Measurements from ENCODE around the gene ZNF594. TPM values are rescaled to one million over a fixed set of nuclear protein-coding genes. Genes with fewer than 3 reads are reported as not detected.
"Not testable (repeated sequence)": the region's sequence is repeated elsewhere in the genome, so short reads cannot be mapped to it uniquely, and the experiment has no call there.

The ZNF594 gene
- total and polyA plus RNA-seq, 4 donors, result 1.6 to 14.4 (median 5.0) TPM

DNA sequence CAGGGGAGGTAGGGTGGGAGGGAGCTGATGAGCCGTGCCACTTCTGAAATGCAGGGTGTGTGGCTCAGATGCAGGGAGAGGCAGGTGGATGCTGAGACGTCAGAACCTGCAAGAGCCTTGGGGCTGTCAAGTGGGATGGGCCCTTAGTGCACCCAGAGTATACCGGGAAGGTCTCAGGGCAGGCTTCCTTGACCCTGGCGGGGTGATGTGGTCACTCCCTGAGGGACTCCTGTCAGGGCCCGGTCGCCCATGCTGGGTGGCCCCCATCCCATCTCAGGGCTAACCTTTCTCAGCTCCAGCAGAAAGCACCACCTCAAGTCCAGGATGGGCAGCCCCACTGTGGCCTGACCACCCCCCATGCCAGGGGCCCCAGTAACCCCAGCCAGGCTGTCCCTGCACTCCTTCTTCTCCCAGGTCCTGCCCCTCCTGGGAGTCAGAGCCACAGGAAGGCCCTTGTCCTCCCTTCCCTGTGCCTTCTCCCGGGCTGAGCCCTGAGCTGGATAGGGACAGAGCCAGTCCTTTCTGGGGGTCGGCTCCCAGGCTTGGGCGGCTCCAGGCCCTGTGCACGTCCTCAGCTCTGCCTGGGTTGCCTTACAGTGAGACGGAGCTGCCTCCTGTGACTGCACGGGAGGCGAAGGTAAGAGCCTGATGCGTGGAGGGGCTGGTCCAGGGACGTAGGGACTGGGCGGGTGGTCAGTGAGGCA, 59.7 kb downstream of the ZNF594 start:
- not testable (repeated sequence) for H3K36me3 ChIP-seq (ENCODE audit: control insufficient read depth in 4 of 4, insufficient read depth in 4 of 4, low read length in 4 of 4); DNase-seq
- 80 to 92% methylated on average over 16 of the region's 16 CpGs for WGBS, 2 donors

DNA sequence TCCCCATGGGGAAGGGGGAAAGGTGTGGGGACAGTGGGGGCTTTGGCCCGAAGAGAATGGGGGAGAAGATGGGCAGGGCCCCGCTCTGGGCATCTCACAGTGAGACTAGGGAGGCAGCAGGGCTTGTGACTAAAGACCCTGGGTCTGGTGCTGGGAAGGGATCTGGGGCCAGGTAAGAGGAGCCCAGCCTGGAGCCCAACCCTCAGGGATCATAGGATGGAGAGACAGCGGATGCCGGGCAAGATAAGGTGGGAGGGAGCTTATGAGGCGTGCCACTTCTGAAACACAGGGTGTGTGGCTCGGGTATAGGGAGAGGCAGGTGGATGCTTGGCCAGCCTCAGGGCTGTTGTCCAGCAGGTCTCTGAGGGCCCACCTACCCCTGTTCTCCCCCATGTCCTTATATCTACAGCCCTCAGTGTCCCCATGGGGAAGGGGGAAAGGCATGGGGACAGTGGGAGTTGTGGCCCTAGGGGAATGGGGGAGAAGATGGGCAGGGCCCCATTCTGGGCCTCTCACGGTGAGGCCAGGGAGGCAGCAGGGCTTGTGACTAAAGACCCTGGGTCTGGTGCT, 60.4 kb downstream of the ZNF594 start:
- Histone ChIP-seq H3K9me3 (ENCODE audit: control insufficient read depth in 4 of 4, insufficient read depth in 3 of 4, low read length in 3 of 4) (peaks cover 0 to 2% (median 0%) of the 10 kb centered on the region in 4 donors), H3K4me3 (no peak overlapping the region), H3K36me3 (ENCODE audit: control insufficient read depth in 4 of 4, insufficient read depth in 4 of 4, low read length in 4 of 4) (no peaks in the 10 kb centered on the region), H3K9ac (ENCODE audit: insufficient read depth in 1 of 2, low read length in 2 of 2) (no peak overlapping the region), H3K4me1 (ENCODE audit: control insufficient read depth in 5 of 5, insufficient read depth in 5 of 5, low read length in 5 of 5) (no peaks in the 10 kb centered on the region), H3K27ac (ENCODE audit: low read depth in 1 of 2, low read length in 1 of 2) (no peak overlapping the region), H3K27me3 (ENCODE audit: control insufficient read depth in 3 of 3, insufficient read depth in 3 of 3, low read length in 2 of 3) (no peaks in the 10 kb centered on the region)
- ATAC-seq (ENCODE audit: insufficient read depth, low FRiP score), result no peak
- 89 to 90% methylated on average over 7 of the region's 7 CpGs for WGBS, 2 donors
- TF ChIP-seq CTCF (IDR thresholded peaks at IDR 0.05; ENCODE audit: control extremely low read depth, extremely low read depth), result no peak
- no peak for DNase-seq

More for the DNA sequence above, 59.7 kb downstream of the ZNF594 start:
- H3K9ac ChIP-seq (ENCODE audit: insufficient read depth in 1 of 2, low read length in 2 of 2); H3K27me3 ChIP-seq (ENCODE audit: control insufficient read depth in 3 of 3, insufficient read depth in 3 of 3, low read length in 2 of 3); H3K9me3 ChIP-seq (ENCODE audit: control insufficient read depth in 4 of 4, insufficient read depth in 3 of 4, low read length in 3 of 4); ATAC-seq (ENCODE audit: insufficient read depth, low FRiP score); H3K4me1 ChIP-seq (ENCODE audit: control insufficient read depth in 5 of 5, insufficient read depth in 5 of 5, low read length in 5 of 5); H3K27ac ChIP-seq (ENCODE audit: low read depth in 1 of 2, low read length in 1 of 2); H3K4me3 ChIP-seq: not testable (repeated sequence)

GRCh38 chr17:5130687-5131086, 61.0 kb downstream of the ZNF594 start:
- H3K9ac ChIP-seq (ENCODE audit: insufficient read depth in 1 of 2, low read length in 2 of 2); ATAC-seq (ENCODE audit: insufficient read depth, low FRiP score); H3K4me1 ChIP-seq (ENCODE audit: control insufficient read depth in 5 of 5, insufficient read depth in 5 of 5, low read length in 5 of 5); H3K27ac ChIP-seq (ENCODE audit: low read depth in 1 of 2, low read length in 1 of 2); H3K27me3 ChIP-seq (ENCODE audit: control insufficient read depth in 3 of 3, insufficient read depth in 3 of 3, low read length in 2 of 3); DNase-seq; H3K9me3 ChIP-seq (ENCODE audit: control insufficient read depth in 4 of 4, insufficient read depth in 3 of 4, low read length in 3 of 4); H3K4me3 ChIP-seq; H3K36me3 ChIP-seq (ENCODE audit: control insufficient read depth in 4 of 4, insufficient read depth in 4 of 4, low read length in 4 of 4): not testable (repeated sequence)
- WGBS, 2 donors, result 88 to 91% methylated on average over 5 of the region's 5 CpGs

DNA sequence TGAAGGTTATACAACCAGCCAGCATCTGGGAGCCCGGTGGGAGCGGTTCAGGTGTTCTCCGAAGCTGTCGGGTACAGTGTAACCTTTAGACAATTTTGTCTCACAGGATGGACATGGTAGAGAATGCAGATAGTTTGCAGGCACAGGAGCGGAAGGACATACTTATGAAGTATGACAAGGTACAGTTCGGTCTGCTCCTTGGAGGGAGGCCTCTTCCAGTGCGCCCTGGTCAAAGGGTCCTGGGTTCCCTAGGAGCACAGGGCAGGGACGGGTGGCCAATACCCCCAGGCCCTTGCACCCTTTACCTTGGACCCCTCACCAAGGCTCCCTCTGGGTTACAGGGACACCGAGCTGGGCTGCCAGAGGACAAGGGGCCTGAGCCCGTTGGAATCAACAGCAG, 61.4 kb downstream of the ZNF594 start:
- H3K4me3 ChIP-seq; H3K27ac ChIP-seq (ENCODE audit: low read depth in 1 of 2, low read length in 1 of 2); H3K27me3 ChIP-seq (ENCODE audit: control insufficient read depth in 3 of 3, insufficient read depth in 3 of 3, low read length in 2 of 3); ATAC-seq (ENCODE audit: insufficient read depth, low FRiP score); H3K9ac ChIP-seq (ENCODE audit: insufficient read depth in 1 of 2, low read length in 2 of 2); H3K9me3 ChIP-seq (ENCODE audit: control insufficient read depth in 4 of 4, insufficient read depth in 3 of 4, low read length in 3 of 4); DNase-seq; H3K36me3 ChIP-seq (ENCODE audit: control insufficient read depth in 4 of 4, insufficient read depth in 4 of 4, low read length in 4 of 4); H3K4me1 ChIP-seq (ENCODE audit: control insufficient read depth in 5 of 5, insufficient read depth in 5 of 5, low read length in 5 of 5): not testable (repeated sequence)
- WGBS, 2 donors, result 91 to 95% methylated on average over 10 of the region's 10 CpGs

DNA sequence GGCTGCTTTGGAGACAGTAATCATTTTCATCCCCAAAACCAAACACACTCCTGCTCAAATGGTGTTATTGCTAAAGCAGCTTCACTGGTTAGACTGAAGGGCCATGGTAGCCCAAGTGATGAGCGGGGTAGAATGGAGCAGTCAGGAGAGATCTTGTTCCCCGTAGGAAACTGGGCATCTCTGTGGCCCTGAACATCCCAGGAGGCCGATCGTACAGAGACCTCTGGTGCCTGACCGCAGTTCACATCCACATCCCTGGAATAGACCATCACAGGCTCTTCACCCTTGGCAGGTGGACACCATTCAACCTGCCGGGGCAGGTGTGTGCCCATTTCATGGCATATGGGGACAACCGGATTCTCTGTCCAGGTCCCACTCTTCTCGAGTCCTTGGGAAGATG, 61.9 kb downstream of the ZNF594 start:
- H3K27me3 ChIP-seq (ENCODE audit: control insufficient read depth in 3 of 3, insufficient read depth in 3 of 3, low read length in 2 of 3); H3K4me1 ChIP-seq (ENCODE audit: control insufficient read depth in 5 of 5, insufficient read depth in 5 of 5, low read length in 5 of 5); H3K4me3 ChIP-seq; H3K36me3 ChIP-seq (ENCODE audit: control insufficient read depth in 4 of 4, insufficient read depth in 4 of 4, low read length in 4 of 4); H3K27ac ChIP-seq (ENCODE audit: low read depth in 1 of 2, low read length in 1 of 2); DNase-seq; H3K9me3 ChIP-seq (ENCODE audit: control insufficient read depth in 4 of 4, insufficient read depth in 3 of 4, low read length in 3 of 4); H3K9ac ChIP-seq (ENCODE audit: insufficient read depth in 1 of 2, low read length in 2 of 2); ATAC-seq (ENCODE audit: insufficient read depth, low FRiP score): not testable (repeated sequence)
- 88 to 92% methylated on average over 8 of the region's 8 CpGs for WGBS, 2 donors

Other genes with a start within 250 kb of the ZNF594 start
- gene PFN1, start 243.3 kb downstream of the ZNF594 start, total RNA-seq, result 100 to 1,000 TPM; 461 to 827 TPM
- 1,000 to 10,000 TPM in 1 of 2 donors, 100 to 1,000 TPM in 1; 671 to 2,264 TPM for gene PFN1, start 243.3 kb downstream of the ZNF594 start, polyA plus RNA-seq
- 10 to 100 TPM in 1 of 2 donors, 1 to 10 TPM in 1; 3.3 to 10.7 TPM for gene ENO3, start 240.7 kb downstream of the ZNF594 start, total RNA-seq
- 1 to 10 TPM; 7.2 to 9.3 TPM for gene ENO3, start 240.7 kb downstream of the ZNF594 start, polyA plus RNA-seq
- 10 to 100 TPM; 63.8 to 75.4 TPM for gene SPAG7, start 224.1 kb downstream of the ZNF594 start, total RNA-seq
- 100 to 1,000 TPM in 1 of 2 donors, 10 to 100 TPM in 1; 76.2 to 101 TPM for gene SPAG7, start 224.1 kb downstream of the ZNF594 start, polyA plus RNA-seq
- 10 to 100 TPM; 15.0 to 53.4 TPM for gene CAMTA2, start 204.2 kb downstream of the ZNF594 start, total RNA-seq
- gene CAMTA2, start 204.2 kb downstream of the ZNF594 start, polyA plus RNA-seq, result 10 to 100 TPM; 45.8 to 66.3 TPM
- gene INCA1, start 194.3 kb downstream of the ZNF594 start, total RNA-seq, result 1 to 10 TPM; 1.9 to 2.0 TPM
- gene INCA1, start 194.3 kb downstream of the ZNF594 start, polyA plus RNA-seq, result 1 to 10 TPM in 1 of 2 donors, under 1 TPM in 1; 0.89 to 3.4 TPM
- gene KIF1C, start 193.9 kb downstream of the ZNF594 start, total RNA-seq, result 100 to 1,000 TPM in 1 of 2 donors, 10 to 100 TPM in 1; 48.0 to 190 TPM
- gene KIF1C, start 193.9 kb downstream of the ZNF594 start, polyA plus RNA-seq, result 10 to 100 TPM; 61.8 to 89.8 TPM
- gene SLC52A1, start 156.4 kb downstream of the ZNF594 start, total RNA-seq, result 1 to 10 TPM in 1 of 2 donors, under 1 TPM in 1; 0.54 to 1.3 TPM
- under 1 TPM; 0.47 to 0.71 TPM for gene SLC52A1, start 156.4 kb downstream of the ZNF594 start, polyA plus RNA-seq
- gene ZFP3, start 113.4 kb downstream of the ZNF594 start, total RNA-seq, result 1 to 10 TPM; 4.8 to 7.3 TPM
- 1 to 10 TPM; 2.3 to 2.6 TPM for gene ZFP3, start 113.4 kb downstream of the ZNF594 start, polyA plus RNA-seq
- 10 to 100 TPM in 1 of 2 donors, 1 to 10 TPM in 1; 9.6 to 14.1 TPM for gene ZNF232, start 80.0 kb downstream of the ZNF594 start, total RNA-seq
- gene ZNF232, start 80.0 kb downstream of the ZNF594 start, polyA plus RNA-seq, result 1 to 10 TPM; 6.8 to 9.4 TPM
- gene USP6, start 75.8 kb downstream of the ZNF594 start, total RNA-seq, result under 1 TPM; 0.31 to 0.46 TPM
- under 1 TPM; 0.05 to 0.10 TPM for gene USP6, start 75.8 kb downstream of the ZNF594 start, polyA plus RNA-seq
- gene SCIMP, start 43.0 kb upstream of the ZNF594 start, total RNA-seq, result 10 to 100 TPM in 1 of 2 donors, 1 to 10 TPM in 1; 2.3 to 18.6 TPM
- 10 to 100 TPM in 1 of 2 donors, 1 to 10 TPM in 1; 3.8 to 22.2 TPM for gene SCIMP, start 43.0 kb upstream of the ZNF594 start, polyA plus RNA-seq
- 10 to 100 TPM; 34.0 to 38.2 TPM for gene RABEP1, start 90.4 kb upstream of the ZNF594 start, total RNA-seq
- 10 to 100 TPM; 14.9 to 16.2 TPM for gene RABEP1, start 90.4 kb upstream of the ZNF594 start, polyA plus RNA-seq
- gene NUP88, start 227.8 kb upstream of the ZNF594 start, total RNA-seq, result 10 to 100 TPM; 30.0 to 66.0 TPM
- gene NUP88, start 227.8 kb upstream of the ZNF594 start, polyA plus RNA-seq, result 10 to 100 TPM; 43.7 to 76.4 TPM
- gene RPAIN, start 228.3 kb upstream of the ZNF594 start, total RNA-seq, result 10 to 100 TPM; 30.3 to 75.6 TPM
- gene RPAIN, start 228.3 kb upstream of the ZNF594 start, polyA plus RNA-seq, result 10 to 100 TPM; 31.0 to 47.5 TPM
- gene C1QBP, start 247.3 kb upstream of the ZNF594 start, total RNA-seq, result 100 to 1,000 TPM in 1 of 2 donors, 10 to 100 TPM in 1; 60.6 to 129 TPM
- gene C1QBP, start 247.3 kb upstream of the ZNF594 start, polyA plus RNA-seq, result 100 to 1,000 TPM; 123 to 158 TPM

All from lung (tissue), 12 donors.